GM12873 (cell line): ENCODE results near the gene ARPC1A.

ENCODE experiments used
- TF ChIP-seq, protein P1 (sequence below): IDR thresholded peaks from 2 replicates; pipeline ENCODE4 v1.5.1; 2012; ENCODE audit warnings: low read depth, mild to moderate bottlenecking, moderate library complexity, low read length, control low read depth; ENCODE audit not compliant: insufficient read depth; ENCODE audit errors: missing control alignments

The ARPC1A gene

DNA sequence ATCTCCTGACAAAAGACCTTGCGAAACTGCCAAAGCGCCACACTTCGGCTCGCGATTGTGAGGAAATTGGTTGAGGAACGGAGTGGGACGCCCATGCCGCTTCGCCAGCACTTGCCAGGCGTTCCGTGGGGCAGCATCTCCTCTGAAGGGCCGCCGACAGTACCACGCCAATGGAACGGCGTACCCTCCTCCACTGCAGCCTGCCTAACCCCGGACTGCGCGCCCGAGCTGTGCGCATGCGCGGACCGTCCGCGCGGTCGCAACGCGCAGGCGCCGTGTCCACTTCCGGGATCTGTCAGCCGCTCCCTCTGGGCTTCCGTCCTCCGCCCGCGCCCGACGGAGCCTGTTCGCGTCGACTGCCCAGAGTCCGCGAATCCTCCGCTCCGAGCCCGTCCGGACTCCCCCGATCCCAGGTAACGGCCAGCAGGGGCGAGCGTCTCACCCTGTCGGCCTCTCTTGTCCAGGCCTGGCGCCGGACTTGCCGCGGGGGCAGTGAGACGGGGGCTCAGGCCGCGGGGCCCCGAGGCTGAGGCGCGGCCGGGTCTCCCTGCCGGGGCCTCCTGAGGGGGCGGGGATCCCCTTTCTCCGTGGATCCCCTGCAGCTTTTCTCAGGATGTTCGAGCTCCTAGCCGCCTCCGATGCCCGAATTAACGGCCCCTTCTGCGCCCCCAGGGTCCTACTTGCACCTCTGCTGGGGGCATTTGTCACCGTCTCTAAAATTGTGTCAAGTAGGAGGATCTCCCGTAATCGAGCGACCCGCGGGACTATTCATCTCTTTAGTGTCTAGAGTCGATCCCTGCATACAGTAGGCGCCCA, at the start of gene ARPC1A:
Gene ARPC1A (plus strand): TSS at position 307 of the 816 bp plus-strand sequence. CDS start 7,456 bp downstream, outside the sequence.
- TF ChIP-seq, protein P1, sequence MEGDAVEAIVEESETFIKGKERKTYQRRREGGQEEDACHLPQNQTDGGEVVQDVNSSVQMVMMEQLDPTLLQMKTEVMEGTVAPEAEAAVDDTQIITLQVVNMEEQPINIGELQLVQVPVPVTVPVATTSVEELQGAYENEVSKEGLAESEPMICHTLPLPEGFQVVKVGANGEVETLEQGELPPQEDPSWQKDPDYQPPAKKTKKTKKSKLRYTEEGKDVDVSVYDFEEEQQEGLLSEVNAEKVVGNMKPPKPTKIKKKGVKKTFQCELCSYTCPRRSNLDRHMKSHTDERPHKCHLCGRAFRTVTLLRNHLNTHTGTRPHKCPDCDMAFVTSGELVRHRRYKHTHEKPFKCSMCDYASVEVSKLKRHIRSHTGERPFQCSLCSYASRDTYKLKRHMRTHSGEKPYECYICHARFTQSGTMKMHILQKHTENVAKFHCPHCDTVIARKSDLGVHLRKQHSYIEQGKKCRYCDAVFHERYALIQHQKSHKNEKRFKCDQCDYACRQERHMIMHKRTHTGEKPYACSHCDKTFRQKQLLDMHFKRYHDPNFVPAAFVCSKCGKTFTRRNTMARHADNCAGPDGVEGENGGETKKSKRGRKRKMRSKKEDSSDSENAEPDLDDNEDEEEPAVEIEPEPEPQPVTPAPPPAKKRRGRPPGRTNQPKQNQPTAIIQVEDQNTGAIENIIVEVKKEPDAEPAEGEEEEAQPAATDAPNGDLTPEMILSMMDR: no peak

- TF ChIP-seq, protein P1: peak; percentile 5
These were observed 47.5 kb upstream of the ARPC1A start for GRCh38 chr7:99278180-99278579.

DNA sequence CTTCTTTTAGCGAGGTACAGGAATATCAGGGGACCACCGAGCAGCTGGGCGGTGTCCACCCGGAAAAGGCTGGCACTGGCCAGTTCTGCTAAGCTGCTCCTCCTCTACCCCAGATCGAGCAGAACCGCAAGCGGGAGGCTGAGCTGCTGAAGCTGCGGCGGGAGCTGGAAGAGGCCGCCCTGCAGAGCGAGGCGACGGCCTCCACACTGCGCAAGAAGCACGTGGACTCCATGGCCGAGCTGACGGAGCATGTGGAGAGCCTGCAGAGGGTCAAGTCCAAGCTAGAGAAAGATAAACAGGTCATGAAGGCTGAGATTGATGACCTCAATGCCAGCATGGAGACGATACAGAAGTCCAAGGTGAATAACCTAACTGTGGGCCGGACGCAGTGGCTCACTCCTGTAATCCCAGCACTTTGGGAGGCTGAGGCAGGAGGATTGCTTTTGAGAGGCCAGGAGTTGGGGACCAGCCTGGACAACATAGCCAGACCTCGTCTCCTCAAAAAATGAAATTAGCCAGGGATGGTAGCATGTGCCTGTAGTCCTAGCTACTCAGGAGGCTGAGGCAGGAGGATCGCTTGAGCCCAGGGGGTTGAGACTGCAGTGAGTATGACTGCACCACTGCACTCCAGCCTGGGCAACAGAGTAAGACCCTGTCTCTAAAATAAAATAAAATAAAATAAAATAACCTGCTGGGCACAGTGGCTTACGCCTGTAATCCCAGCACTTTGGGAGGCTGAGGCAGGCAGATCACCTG, 37.7 kb upstream of the ARPC1A start:
- TF ChIP-seq, protein P1: no peak

DNA sequence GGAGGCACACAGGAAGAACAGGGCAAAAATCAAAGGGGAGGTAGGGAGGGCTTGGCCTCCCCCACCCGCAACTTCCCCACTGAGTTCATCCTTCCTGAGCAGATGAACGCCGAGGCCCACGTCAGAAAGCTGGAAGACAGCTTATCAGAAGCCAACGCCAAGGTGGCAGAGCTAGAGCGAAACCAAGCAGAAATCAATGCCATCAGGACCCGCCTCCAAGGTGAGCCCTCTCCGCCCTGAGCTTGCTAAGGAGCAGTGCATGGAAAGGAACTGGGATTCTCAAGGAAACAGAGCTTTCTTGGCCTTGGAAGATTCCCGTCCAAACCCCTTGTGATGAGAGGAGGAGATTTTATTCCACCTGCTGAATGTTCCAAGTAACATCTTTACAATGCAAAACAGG, 36.5 kb upstream of the ARPC1A start:
- TF ChIP-seq, protein P1: no peak

DNA sequence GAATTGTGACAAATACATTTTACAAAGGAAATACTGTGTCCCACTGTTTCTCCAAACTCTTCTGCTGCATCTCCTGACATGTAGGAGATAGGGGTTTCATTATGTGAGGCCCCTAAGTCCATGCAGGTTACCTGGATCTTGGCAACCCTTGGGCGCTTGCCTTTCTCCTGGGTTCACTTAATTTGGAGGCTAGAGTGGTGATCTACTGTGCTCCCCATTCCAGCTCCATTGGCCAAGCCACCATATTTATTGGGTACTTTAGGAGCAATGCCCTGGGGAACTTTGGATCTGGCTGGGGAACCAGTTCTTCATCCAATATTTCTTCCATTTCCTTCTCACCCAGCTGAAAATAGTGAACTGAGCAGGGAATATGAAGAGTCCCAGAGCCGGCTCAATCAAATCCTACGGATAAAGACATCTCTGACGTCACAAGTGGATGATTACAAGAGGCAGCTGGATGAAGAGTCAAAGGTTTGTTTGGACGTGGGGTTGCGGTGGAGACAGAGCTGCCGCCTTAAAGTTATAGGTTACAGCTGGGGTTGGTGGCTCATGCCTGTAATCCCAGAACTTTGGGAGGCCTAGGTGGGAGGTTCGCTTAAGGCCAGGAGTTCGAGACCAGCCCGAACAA, 34.6 kb upstream of the ARPC1A start:
- TF ChIP-seq, protein P1: no peak

DNA sequence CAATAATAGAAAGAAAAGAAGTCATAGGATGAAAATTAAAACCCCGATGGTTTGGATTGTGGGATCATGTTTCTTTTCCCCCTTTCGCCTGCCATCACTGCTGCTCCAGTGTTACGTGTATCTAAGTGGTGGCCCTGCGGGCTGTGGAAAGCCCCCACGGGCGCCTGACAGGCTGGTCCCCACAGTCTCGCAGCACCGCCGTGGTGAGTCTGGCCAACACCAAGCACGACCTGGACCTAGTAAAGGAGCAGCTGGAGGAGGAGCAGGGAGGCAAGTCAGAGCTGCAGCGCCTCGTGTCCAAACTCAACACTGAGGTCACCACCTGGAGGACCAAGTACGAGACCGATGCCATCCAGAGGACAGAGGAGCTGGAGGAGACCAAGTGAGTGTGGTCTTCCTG, 33.6 kb upstream of the ARPC1A start:
- TF ChIP-seq, protein P1: no peak

DNA sequence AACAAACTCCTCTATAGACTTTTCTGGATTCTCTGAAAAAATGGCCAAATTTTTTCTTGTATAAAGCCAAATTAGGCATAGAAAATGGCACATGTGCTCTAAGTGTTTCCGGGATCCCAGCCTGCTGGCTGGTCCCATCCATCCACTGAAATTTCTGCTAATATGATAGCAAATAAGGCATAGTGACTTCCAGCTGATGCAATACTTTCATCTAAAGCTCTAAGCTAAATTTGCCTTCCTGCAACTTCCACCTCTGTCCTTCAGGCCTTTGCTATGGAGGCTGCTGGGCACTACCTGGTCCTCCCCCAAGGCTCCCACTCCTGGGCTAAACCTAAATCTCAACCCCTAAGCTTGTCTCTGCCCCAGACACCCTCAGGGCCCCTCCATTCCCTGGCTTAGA, 32.5 kb upstream of the ARPC1A start:
- TF ChIP-seq, protein P1: no peak
